Measurements from ENCODE around the gene CHD6.

GRCh38 chr20:41645372-41645771 lies 27.2 kb upstream of the CHD6 start:
- TF ChIP-seq CTCF (IDR thresholded peaks at IDR 0.05) (no peak), EP300 (IDR thresholded peaks at IDR 0.05) (no peak)

Data from sigmoid colon (tissue), 4 donors.